Parathyroid adenoma (tissue), 2 donors: ENCODE measurements around the gene MAT1A.

Experiments
- H2AFZ ChIP-seq: fragments of 300-600 bp; sonication (generic); one replicate; pipeline ENCODE4 v1.7.0; 2017; ENCODE audit warnings: antibody characterized with exemption, mild to moderate bottlenecking
- H3K27ac ChIP-seq: fragments of 300-600 bp; sonication (generic); one replicate; pipeline ENCODE4 v1.7.0; 2017
- H3K27me3 ChIP-seq: fragments of 300-600 bp; sonication (generic); one replicate; pipeline ENCODE4 v1.7.0; 2017; ENCODE audit warnings: low read length; ENCODE audit not compliant: control insufficient read depth, insufficient read depth
- H3K36me3 ChIP-seq: fragments of 300-600 bp; sonication (generic); one replicate; pipeline ENCODE4 v1.7.0; 2017; ENCODE audit warnings: low read length; ENCODE audit not compliant: control insufficient read depth, insufficient read depth
- H3K4me1 ChIP-seq: fragments of 300-600 bp; sonication (generic); one replicate; pipeline ENCODE4 v1.7.0; 2017; ENCODE audit warnings: control low read depth
- H3K4me2 ChIP-seq: fragments of 300-600 bp; sonication (generic); one replicate; pipeline ENCODE4 v1.7.0; 2017; ENCODE audit warnings: low read length
- H3K4me3 ChIP-seq: fragments of 300-600 bp; sonication (generic); one replicate; pipeline ENCODE4 v1.7.0; 2017; ENCODE audit warnings: low read depth, low read length
- H3K79me2 ChIP-seq: fragments of 300-600 bp; sonication (generic); one replicate; pipeline ENCODE4 v1.7.0; 2017; ENCODE audit warnings: control low read depth
- H3K9ac ChIP-seq: fragments of 300-600 bp; sonication (generic); one replicate; pipeline ENCODE4 v1.7.0; 2017; ENCODE audit warnings: mild to moderate bottlenecking
- H3K9me3 ChIP-seq: fragments of 300-600 bp; sonication (generic); one replicate; pipeline ENCODE4 v1.7.0; 2017; ENCODE audit warnings: low read length; ENCODE audit not compliant: control insufficient read depth
- TF ChIP-seq, protein P1 (sequence below): fragments of 300-600 bp; sonication (generic); IDR thresholded peaks from one replicate; pipeline ENCODE4 v1.7.0; 2017; ENCODE audit warnings: antibody characterized with exemption, mild to moderate bottlenecking
- donor health status: primary hyperparathyroidism.

MAT1A gene

DNA sequence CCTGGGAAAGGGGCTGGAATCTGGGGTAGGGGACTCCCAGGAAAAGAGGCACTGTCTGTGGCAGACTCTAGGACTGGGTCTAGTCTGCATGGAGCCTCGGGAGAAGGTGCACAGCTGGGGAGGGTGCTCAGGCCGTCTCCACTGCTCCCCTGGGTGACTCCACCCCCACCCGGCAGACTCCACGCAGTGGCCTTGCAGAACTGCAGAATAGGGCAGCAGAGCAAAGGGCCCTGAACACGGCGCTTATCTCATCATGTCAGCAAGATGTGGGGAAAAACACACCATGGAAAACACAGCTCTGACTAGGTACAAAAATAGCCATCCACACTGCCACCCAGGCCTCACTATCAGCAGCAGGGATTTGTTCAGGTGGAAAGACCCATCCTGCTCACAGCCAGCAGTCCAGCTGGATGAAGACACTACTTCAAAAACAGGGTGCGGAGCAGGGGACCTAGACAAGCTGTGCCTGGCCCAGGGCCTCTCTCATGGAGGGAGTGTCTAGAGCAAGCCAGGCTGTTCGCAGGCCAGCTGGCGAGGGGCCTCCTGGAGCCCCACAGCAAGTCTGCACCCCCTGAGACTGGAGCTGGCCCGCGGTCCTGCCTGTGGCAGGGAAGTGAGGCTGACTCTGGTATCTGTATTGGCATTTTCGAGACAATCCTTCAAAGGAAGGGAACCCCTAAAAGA, 11.7 kb downstream of the MAT1A start:
- Histone ChIP-seq H3K27me3 (no peaks in the 10 kb centered on the region), H3K27ac (no peak overlapping the region), H3K4me3 (no peak overlapping the region)

GRCh38 chr10:80277016-80277415, 12.4 kb downstream of the MAT1A start:
- Histone ChIP-seq H3K27me3 (no peaks in the 10 kb centered on the region), H3K4me2 (no peak overlapping the region), H3K36me3 (no peaks in the 10 kb centered on the region), H2AFZ (peak overlapping the region; percentile 54), H3K27ac (no peak overlapping the region), H3K9ac (no peak overlapping the region), H3K4me3 (no peak overlapping the region), H3K4me1 (no peaks in the 10 kb centered on the region), H3K9me3 (no peaks in the 10 kb centered on the region), H3K79me2 (no peaks in the 10 kb centered on the region)
- TF ChIP-seq, protein P1, sequence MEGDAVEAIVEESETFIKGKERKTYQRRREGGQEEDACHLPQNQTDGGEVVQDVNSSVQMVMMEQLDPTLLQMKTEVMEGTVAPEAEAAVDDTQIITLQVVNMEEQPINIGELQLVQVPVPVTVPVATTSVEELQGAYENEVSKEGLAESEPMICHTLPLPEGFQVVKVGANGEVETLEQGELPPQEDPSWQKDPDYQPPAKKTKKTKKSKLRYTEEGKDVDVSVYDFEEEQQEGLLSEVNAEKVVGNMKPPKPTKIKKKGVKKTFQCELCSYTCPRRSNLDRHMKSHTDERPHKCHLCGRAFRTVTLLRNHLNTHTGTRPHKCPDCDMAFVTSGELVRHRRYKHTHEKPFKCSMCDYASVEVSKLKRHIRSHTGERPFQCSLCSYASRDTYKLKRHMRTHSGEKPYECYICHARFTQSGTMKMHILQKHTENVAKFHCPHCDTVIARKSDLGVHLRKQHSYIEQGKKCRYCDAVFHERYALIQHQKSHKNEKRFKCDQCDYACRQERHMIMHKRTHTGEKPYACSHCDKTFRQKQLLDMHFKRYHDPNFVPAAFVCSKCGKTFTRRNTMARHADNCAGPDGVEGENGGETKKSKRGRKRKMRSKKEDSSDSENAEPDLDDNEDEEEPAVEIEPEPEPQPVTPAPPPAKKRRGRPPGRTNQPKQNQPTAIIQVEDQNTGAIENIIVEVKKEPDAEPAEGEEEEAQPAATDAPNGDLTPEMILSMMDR = no peak

More for the DNA sequence above, 11.7 kb downstream of the MAT1A start:
- H3K36me3 ChIP-seq = no peaks in the 10 kb centered on the region
- H3K9ac ChIP-seq = no peak overlapping the region
- H3K4me2 ChIP-seq = no peak overlapping the region
- H3K9me3 ChIP-seq = no peaks in the 10 kb centered on the region
- H3K79me2 ChIP-seq = no peaks in the 10 kb centered on the region
- no peaks in the 10 kb centered on the region for H3K4me1 ChIP-seq
- H2AFZ ChIP-seq = peak overlapping the region; percentile 54
- TF ChIP-seq, protein P1 = no peak

DNA sequence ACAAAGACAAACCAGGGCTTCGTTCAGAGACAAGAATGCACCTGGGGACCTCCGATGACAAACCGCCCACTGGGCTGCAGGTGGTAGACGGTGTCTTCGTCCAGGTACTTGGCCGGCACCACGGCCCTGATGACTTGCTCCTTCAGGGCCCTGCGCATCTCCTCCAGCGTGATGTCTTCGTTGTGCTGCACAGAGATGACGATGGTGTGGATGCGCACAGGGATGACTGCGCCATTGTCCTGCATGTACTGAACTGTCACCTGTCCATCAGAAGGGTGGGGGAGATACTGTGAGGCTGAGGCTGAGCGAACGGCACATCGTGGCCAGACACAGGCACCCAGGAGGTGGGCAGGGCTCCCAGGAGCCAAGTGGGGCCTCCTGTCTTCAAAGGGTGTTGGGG, 13.1 kb downstream of the MAT1A start:
- H3K4me1 ChIP-seq = no peaks in the 10 kb centered on the region
- no peak overlapping the region for H3K4me3 ChIP-seq
- no peaks in the 10 kb centered on the region for H3K36me3 ChIP-seq
- no peak overlapping the region for H2AFZ ChIP-seq
- TF ChIP-seq, protein P1 = no peak
- H3K79me2 ChIP-seq = no peaks in the 10 kb centered on the region
- no peak overlapping the region for H3K27ac ChIP-seq
- H3K4me2 ChIP-seq = no peak overlapping the region
- no peak overlapping the region for H3K9ac ChIP-seq
- no peaks in the 10 kb centered on the region for H3K9me3 ChIP-seq
- no peaks in the 10 kb centered on the region for H3K27me3 ChIP-seq

- H3K79me2 ChIP-seq = no peaks in the 10 kb centered on the region
- H3K9ac ChIP-seq = no peak overlapping the region
- H3K27me3 ChIP-seq = no peaks in the 10 kb centered on the region
- H3K4me2 ChIP-seq = no peak overlapping the region
- H2AFZ ChIP-seq = no peak overlapping the region
- no peak overlapping the region for H3K4me3 ChIP-seq
- H3K4me1 ChIP-seq = no peaks in the 10 kb centered on the region
- H3K9me3 ChIP-seq = no peaks in the 10 kb centered on the region
- no peak overlapping the region for H3K27ac ChIP-seq
- no peaks in the 10 kb centered on the region for H3K36me3 ChIP-seq
- TF ChIP-seq, protein P1 = no peak
Observed at GRCh38 chr10:80275756-80276155, 13.7 kb downstream of the MAT1A start.

DNA sequence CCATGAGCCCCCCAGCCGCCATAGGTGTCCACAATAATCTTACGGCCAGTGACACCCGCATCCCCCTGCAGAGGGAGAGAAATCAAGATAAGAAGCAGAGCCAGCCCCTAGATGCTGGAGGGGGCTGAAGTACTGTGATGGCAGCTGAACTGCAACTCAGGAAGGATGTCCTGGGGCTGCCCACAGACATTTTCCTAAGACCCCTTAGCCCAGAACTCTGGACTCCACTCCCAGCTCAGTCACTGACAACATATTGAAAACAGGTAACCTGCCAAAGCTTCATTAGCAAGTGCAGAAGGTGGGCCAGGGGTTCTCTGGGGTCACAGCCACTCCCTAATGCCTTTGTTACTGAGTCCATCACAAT, 14.3 kb downstream of the MAT1A start:
- Histone ChIP-seq H3K4me3 (no peak overlapping the region), H2AFZ (no peak overlapping the region), H3K27ac (no peak overlapping the region), H3K36me3 (no peaks in the 10 kb centered on the region), H3K27me3 (no peaks in the 10 kb centered on the region), H3K4me1 (no peaks in the 10 kb centered on the region), H3K79me2 (no peaks in the 10 kb centered on the region), H3K9me3 (no peaks in the 10 kb centered on the region), H3K4me2 (no peak overlapping the region), H3K9ac (no peak overlapping the region)
- TF ChIP-seq, protein P1 = no peak
